ENCODE data around the gene ZGLP1. TPM values are rescaled to one million over a fixed set of nuclear protein-coding genes. Genes with fewer than 3 reads are reported as not detected.

The ZGLP1 gene
- total and polyA plus RNA-seq, 2 of the 13 experiments (the other 11 are each of a cell fraction or from before 2014, with no cell fraction given): 2.4 to 3.0 TPM

GRCh38 chr19:10270616-10271394, 38.8 kb downstream of the ZGLP1 start, which contains the start of gene ICAM1 (continued):
- no peak for TF ChIP-seq PAX8 (CRISPR knock-in tag; IDR thresholded peaks at IDR 0.05; ENCODE audit: borderline replicate concordance)
- TF ChIP-seq ADNP (CRISPR knock-in tag; IDR thresholded peaks at IDR 0.05): peak; percentile 80; the same call in 1 of the 2 replicates
- TF ChIP-seq ATF4 (CRISPR knock-in tag; IDR thresholded peaks at IDR 0.05): peak in 1 of 2 experiments; percentile 62; a peak in 2 of 4 replicates
- no peak for TF ChIP-seq U2AF2 (IDR thresholded peaks at IDR 0.05; ENCODE audit: low read depth, low read length)
- no peak for TF ChIP-seq TRAFD1 (CRISPR knock-in tag; IDR thresholded peaks at IDR 0.05; ENCODE audit: borderline replicate concordance)
- no peak for TF ChIP-seq ZC3H13 (CRISPR knock-in tag; IDR thresholded peaks at IDR 0.05)
- no peak for TF ChIP-seq ZNF75D (CRISPR knock-in tag; IDR thresholded peaks at IDR 0.05; ENCODE audit: borderline replicate concordance)
- peak; percentile 95 for TF ChIP-seq ETV6 (CRISPR knock-in tag; conservative IDR thresholded peaks at IDR 0.05)
- TF ChIP-seq ZNF251 (CRISPR knock-in tag; IDR thresholded peaks at IDR 0.05): no peak
- TF ChIP-seq MYPOP (CRISPR knock-in tag; IDR thresholded peaks at IDR 0.05): peak; percentile 86
- peak; percentile 65; the same call in 1 of the 2 replicates for TF ChIP-seq THRA (CRISPR knock-in tag; IDR thresholded peaks at IDR 0.05; ENCODE audit: borderline replicate concordance)
- peak; percentile 91 for TF ChIP-seq XRCC5 (optimal IDR thresholded peaks at IDR 0.05; ENCODE audit: low read length)
- TF ChIP-seq ZNF292 (CRISPR knock-in tag; IDR thresholded peaks at IDR 0.05; ENCODE audit: borderline replicate concordance, low read depth): peak; percentile 78; the same call in 1 of the 2 replicates
- TF ChIP-seq ISL2 (CRISPR knock-in tag; IDR thresholded peaks at IDR 0.05): peak; percentile 70
- TF ChIP-seq HOXA9 (CRISPR knock-in tag; IDR thresholded peaks at IDR 0.05; ENCODE audit: borderline replicate concordance): no peak
- no peak for TF ChIP-seq HES4 (CRISPR knock-in tag; IDR thresholded peaks at IDR 0.05; ENCODE audit: borderline replicate concordance)
- no peak for TF ChIP-seq THYN1 (CRISPR knock-in tag; IDR thresholded peaks at IDR 0.05; ENCODE audit: borderline replicate concordance, low read depth)
- TF ChIP-seq ATF6 (CRISPR knock-in tag; conservative IDR thresholded peaks at IDR 0.05): no peak
- TF ChIP-seq ZNF550 (CRISPR knock-in tag; IDR thresholded peaks at IDR 0.05; ENCODE audit: borderline replicate concordance): no peak
- TF ChIP-seq ZNF784 (CRISPR knock-in tag; IDR thresholded peaks at IDR 0.05; ENCODE audit: borderline replicate concordance): 0 out of 2 replicates have a peak, but pooled peaks have one; percentile 37

All from HepG2 (cell line).